ENCODE results near the gene DTYMK.

Gene DTYMK

DNA sequence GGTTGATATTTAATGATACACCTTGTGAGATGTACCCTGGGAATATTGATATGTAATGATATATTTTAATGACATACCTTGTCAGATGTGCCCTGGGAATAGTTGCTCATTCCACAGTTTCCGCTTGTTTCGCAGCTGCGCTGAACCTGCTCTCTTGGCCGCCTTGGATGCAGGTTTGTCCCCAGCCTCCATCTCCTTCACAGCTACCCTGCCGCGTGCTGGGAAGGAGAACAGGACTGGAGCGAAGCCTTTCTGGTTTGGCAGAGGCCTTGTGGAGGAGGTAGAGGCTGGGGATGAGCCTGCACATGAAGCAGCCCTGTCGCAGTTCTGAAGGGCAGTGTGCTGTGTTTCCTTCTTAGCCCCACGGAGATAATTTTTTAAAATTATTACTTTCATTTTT, 34.5 kb downstream of the DTYMK start:
- in situ Hi-C loops (cut with MboI; ENCODE audit: low sequenced_read_pairs): no loop called here

DNA sequence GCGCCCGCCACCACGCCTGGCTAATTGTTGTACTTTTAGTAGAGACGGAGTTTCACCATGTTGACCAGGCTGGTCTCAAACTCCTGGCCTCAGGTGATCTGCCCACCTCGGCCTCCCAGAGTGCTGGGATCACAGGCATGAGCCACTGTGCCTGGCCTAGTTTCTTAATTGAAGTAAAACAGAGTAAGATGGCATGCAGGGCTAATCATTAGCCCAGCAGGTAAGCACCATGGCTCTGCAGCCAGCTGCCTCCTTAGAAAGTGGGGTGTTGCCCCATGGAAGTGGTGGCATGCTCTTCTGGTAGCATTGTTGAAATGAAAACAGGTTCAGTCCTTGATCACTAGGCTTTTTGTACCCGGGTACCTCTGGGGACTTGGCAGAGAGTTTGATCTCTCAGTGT, 36.7 kb downstream of the DTYMK start:
- in situ Hi-C loops (cut with MboI; ENCODE audit: low sequenced_read_pairs): no loop called here

DNA sequence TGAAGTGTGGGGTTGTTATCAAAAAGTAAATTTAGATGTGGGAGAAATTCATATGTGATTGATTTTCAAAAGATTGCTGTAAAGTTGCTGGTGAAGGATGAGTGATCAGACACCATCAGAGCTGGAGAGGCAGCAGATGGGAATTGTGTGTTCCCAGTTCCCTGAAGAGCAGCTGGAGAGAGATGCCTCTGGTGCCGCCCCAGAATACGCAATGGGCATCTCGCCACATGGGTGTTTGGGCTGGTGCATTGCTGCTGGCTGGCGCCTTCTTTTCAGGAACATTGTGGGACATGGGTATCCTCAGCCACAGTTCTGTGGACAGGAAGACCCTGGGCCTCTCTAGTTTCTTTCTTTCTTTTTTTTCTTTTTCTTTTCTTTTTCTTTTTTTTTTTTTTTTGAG, 37.2 kb downstream of the DTYMK start:
- in situ Hi-C loops (cut with MboI; ENCODE audit: low sequenced_read_pairs): no loop called here

DNA sequence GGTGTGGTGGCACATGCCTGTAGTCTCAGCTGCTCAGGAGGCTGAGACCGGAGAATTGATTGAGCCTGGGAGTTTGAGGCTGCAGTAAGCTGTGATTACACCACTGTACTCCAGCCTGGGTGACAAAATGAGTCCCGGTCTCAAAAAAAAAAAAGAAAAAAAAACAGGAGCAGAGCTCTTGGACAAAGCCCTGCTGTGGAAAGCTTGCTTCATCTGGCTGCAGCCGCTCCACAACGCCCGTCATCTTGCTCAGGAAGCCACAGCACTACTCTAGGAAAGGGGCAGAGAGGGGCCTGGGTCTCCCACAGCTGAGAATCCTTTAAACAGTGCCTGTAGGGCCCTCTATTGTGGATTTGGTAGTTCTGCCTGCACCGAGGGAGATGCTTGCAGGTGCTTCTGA, 38.2 kb downstream of the DTYMK start:
- in situ Hi-C loops (cut with MboI; ENCODE audit: low sequenced_read_pairs): no loop called here

DNA sequence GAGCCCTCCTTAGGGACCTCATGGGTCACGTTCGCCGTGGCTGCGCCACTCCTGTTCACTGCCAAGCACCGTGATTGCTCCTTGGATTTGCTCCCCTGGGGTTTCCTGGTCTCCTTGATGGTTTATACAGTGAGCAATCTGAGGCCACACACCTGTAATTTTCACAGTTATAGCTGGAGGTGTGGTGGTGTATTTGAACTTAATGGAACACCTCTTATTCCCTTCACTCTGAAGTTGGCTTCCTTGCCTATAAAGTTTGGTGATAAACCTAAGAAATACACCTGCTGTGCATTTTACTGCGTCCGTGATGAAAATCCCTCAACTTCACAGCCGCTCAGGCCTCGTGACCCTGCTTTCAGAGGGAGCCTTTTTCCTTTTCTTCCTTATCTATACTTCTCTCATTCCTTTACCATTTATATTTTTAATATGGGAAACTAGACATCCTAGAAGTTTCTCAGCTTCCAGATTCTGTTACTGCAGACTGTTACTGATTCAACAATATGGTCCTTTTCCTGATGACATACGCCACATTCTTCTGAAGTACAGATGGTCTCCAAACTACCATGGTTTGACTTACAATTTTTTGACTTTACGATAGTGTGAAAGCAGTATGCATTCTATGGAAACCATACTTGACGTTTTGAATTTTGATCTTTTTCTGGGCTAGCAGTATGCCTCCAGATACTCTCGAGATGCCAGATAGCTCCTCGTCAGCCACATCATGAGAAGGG, 40.5 kb downstream of the DTYMK start:
- in situ Hi-C loops (cut with MboI; ENCODE audit: low sequenced_read_pairs): no loop called here

DNA sequence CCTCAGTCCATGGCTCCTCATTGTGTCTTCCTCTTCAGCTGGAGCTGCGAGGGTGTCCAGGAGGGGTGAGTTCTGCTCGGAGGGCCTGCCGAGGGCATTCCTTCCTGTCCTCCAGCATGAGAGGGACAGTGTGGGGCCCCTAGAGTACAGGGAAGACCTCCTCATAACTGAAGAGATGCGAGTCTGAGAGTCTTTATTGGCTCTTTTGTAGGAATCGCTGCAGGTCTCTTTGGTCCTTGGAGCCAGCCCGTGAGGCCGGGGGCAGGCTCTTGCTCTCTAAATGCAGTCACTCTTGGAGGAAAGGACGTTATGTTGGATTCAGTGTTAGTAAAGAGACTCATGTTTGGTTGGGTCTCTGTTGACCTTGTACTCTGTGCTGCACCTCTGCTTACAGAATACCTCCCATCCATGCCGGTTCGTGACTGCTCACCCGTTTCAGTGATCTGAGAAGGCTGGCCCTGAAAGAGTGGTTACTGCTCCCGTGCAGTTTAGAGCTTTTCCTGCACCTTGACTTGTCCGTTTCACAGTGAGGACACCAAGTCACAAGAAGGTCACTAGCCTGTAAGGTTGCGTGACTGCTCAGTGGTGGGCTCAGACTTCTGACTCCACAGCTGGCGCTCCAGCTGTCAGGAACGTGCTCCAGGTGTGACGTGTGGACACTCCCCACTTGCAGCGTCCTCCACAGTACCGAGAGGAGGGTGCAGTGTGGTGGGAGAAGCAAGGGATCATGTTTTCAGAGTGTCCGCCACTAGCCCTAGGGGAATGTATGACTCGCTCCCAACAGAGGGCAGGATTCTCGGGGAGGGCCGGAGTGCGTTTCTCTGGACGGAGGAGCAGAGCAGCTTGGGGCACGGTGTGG, 41.3 kb downstream of the DTYMK start:
- in situ Hi-C loops (cut with MboI; ENCODE audit: low sequenced_read_pairs): no loop called here

DNA sequence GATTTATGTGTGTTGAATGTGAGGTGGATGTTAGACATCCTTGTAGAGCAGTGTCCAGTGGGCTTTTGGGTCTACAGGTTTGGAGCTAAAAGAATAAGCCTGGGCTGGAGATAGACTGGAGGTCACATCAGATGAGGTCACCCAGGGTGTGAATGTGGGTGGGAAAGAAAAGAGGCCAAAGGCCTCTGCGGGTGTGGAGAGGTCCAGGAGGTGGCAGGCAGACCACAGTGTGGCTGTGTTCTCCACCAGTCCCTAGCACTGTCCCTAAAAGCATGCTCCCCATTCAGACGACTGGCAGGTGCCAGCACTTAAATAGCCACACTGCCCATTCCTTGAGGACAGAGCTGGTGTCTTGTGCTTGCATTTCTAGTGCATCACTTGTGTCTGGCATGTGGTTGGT, 45.0 kb downstream of the DTYMK start:
- in situ Hi-C loops (cut with MboI; ENCODE audit: low sequenced_read_pairs): no loop called here

DNA sequence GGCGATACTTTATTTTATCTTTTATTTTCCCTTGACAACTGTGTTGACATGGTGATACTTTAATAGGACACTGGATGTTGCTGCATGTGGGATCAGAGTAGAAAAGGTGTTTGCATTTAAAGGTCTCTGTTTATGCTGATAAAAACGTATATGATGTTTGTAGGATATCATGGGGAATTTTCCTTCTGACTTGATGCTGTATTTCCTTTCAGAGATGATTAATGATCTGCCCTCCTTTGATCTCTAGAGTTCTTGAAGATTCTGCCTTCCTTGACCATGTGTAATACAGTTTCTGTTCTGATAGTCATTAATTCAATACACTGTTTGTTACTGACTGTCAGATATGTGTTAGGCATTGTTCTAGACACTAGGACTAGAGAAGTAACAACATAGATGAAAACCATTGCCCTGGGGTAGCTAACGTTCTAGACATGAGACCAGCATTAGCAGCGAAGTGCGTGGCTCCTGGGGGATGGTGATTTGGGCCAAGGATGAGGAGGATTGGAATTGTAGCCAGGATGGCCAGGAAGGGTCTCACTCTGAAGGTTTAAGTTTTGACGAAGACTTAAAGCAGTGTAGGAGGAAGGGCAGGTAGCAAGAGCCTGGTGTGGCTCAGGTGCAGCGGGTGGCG, 46.3 kb downstream of the DTYMK start:
- in situ Hi-C loops (cut with MboI; ENCODE audit: low sequenced_read_pairs): no loop called here

DNA sequence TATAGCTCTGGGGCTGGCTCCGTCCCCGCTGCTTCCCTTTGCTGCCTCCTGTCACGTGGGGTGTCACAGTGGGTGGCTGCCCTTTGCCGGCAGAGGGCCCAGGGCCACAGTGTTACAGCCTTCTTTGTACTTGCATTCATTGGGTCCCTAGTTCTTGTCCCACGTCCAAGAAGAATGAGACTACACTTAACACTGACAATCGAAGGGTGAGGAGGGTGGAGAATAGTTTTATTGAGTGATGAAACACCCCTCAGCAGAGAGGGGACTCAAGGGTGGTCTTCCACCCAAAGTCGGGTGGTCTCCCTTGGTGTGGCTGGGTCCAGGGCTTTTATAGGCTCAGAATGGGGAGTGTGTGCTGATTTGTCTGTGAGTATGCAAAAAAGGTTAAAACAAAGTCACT, 47.2 kb downstream of the DTYMK start:
- in situ Hi-C loops (cut with MboI; ENCODE audit: low sequenced_read_pairs): no loop called here

DNA sequence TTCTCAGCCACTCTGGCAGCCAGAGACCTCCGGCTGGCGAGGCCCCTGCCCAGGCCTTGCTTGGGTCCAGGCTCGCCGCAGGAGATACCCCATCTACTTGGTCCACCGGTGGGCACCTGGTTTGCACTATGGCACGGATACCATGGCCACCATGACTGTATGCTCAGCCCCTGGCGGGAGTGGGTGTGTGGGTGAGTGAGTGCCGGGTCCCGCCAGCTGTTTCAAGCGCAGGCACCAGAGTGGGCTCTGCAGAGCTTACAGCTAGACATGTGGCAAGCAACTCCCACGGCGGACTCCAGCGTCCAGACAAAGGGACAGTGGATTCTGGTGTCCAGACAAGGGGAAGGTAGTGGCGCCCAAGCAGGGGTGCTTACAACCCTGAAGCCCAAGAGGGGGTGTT, 47.7 kb downstream of the DTYMK start:
- in situ Hi-C loops (cut with MboI; ENCODE audit: low sequenced_read_pairs): no loop called here

DNA sequence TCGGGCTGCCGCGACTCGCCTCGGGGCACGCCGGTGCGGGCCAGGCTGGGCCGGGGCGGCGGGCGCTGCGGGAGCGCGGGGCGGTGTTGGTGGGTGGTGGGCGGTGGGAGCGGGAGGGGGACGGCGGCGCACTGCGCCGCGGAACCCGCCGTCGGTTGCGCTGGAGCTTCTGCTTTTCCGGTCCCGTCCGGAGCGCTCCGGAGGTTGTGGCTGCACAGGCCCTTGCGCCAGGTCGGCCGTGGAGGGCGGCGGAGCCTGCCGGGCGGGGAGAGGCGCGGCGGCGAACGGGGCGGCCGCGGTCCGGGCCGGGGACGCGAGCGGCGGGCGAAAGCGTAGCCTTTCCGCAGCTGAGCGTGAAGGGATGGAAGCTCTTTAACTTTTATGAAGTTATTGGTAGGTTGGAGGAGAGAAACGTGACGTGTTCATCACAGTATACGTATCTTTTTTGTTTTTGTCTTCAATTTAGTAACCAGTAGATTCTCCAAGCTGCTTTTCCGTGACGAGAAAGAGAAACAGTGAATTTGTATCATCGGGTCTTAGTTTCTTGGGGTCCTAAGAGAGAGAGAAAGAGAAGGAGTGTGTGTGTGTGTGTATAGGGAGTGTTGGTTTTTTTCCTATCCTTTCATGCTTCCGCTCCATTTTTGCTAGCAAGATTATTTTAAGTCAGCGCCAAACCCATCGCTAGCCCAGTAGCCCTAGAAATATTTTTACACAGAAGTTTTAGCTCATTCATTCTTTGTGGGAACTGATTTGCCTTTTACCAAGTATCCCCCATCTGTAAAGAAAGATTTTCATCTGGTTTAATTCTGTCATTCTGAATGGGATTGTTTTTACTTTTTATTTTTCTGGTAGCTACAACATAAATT, 48.6 kb downstream of the DTYMK start:
- in situ Hi-C loops (cut with MboI; ENCODE audit: low sequenced_read_pairs): no loop called here

DNA sequence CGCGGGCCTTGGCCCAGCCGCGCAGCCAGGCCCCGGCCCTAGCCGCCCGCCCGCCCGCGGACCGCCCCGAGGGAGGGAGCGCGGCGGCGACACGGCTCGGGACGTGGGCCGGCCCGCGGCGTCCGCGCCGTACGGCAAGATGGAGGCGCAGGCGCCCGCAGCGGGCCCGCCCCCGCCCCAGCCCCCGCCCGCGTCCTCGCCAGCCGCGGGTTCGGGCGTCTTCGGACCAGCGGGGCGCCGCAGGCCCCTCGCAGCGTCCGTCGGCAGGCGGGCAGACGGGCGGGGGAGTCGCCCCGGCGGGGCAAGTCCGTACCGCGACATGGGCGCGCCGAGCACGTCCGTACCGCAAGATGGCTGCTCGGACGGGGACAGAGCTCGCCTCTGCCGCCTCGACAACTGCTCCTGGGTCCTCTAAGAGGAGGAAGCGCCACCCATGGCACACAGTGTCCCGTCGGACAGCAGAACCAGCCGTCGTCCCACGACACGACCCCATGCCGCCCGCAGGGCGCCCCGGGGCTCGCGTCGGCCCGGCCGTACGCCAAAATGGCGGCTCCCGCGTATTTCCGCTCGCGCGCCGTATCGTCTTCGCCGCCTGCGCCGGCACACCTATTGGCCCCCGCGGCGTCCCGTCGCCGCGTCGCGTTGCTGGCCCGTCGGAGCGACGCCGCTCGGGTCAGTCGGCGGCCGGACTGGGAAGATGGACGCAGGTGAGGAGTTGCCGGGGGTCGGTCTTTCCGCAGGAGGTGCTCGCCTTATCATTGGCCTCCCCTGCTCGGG, 49.4 kb downstream of the DTYMK start, which contains the start of the genes ATG4B and THAP4:
ATG4B (plus strand) TSS at position 676 of the 777 bp plus-strand sequence; CDS start at position 698, 22 bp downstream.
THAP4 (minus strand) TSS at position 141 of the 777 bp plus-strand sequence. CDS start 141 bp downstream, outside the sequence.
- in situ Hi-C loops (cut with MboI; ENCODE audit: low sequenced_read_pairs): no loop called here

DNA sequence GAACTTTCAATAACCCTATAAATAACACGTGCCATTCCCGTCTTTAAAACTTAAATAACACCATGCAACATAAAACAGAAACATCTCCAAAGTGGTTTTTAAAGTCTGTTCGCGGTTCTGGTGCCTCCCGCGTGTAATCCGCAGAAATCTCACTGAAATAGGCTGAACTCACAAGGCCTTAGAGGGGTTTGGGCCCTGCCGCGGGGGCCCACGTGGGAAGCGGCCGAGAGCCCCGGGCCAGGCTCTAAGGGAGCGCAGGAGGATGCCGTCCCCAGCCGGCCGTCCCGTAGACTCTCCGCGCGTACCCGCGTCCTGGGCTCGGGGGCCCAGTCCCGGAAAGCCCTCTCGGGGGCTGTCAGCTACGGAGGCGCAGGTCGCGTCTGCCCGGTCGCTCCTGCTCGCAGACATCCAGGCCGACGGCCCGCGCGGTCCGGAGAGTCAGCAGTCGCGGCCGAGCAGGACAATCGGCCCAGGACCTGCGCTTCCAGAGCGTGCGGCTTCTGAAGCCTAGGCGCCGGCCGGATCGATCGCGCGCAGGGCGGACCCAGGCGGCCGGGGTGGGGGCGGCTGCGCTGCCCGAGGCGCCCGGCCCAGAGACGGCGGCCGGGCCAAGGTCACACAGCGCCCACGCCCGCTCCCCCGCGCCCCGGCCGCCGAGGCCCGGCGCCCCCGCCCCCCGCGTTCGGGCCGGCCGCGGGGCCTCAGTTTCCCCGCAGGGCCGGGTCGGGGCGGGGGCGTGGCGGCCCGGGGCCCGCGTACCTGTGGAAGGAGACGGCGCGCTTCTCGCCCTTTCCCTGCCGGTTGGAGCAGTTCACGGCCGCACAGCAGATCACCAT, 50.2 kb downstream of the DTYMK start:
- in situ Hi-C loops (cut with MboI; ENCODE audit: low sequenced_read_pairs): no loop called here

DNA sequence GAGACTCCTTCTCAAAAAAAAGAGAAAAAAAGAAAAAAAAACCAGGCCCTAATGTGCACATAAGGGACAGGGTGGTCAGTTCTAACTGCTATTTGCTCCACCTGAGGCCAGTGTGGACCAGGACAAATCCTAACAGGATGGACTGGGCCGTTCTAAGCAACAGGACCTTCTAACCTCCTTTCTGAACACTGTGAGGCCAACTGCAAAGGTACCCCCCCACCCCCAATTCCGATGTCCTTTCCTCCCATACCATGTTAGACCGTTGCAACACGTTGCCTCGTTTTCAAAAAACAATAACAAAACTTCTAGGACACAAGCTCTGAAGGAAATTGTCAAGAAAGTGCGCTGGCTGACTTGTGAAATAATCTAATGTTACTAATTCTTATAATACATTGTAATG, 50.9 kb downstream of the DTYMK start:
- in situ Hi-C loops (cut with MboI; ENCODE audit: low sequenced_read_pairs): no loop called here

DNA sequence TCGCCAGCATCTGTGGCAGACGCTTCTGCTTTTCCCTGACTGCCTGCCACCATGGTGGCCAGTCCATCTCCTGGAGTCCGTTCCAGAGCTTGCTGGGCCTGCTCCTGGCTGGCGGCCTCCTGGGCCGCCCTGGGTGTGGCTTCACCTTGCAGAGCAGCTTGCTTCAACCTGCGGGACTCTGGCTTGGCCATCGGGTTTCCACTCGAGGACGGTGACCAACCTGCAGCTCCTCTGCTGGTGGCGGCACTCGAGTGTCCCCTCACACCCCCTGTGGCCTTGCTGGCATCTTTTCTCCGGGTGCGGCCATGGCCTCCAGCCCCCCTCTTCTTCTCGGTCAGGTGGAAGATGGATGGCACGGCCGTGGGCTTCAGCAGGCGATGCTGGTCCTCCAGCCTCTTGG, 53.1 kb downstream of the DTYMK start:
- in situ Hi-C loops (cut with MboI; ENCODE audit: low sequenced_read_pairs): no loop called here

DNA sequence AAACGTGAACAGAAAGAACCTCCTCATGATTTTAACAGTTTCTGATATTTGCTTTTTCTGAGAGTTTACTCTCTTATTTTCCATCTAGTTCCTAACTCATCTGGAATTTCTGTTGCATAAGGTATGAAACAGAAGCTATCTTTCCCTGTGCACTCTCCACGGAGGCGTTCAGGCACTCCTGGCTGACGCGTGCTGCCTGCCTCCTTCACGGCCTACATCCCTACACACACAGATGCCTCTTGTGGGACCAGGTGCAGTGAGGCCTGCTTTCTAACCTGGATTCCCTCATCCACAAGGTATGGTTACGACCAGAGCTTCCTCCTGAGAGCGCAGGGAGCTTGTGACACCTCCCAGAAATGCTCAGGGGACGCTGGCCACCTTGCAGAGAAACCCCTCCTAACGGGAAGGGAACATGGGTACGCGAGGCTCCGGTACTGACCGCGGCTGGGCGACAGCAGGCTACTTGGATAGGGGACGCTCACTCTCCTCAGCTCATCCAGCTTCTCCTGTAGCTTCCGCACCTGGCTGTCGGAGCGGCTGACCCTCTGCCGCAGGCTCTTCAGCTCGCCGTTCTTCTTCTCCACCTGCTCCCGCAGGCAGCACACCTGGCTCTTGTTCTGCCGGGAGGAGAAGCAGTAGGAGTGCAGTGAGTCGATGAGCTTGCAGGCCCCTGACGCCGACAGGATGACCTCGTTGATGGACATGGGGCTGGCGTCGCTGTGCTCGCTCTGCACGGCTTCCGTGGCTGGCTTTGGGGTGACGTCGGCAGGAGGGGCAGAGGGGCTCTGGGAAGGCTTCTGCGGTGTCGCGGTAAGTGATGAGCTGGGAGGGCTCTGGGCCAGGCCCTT, 53.9 kb downstream of the DTYMK start:
- in situ Hi-C loops (cut with MboI; ENCODE audit: low sequenced_read_pairs): no loop called here

DNA sequence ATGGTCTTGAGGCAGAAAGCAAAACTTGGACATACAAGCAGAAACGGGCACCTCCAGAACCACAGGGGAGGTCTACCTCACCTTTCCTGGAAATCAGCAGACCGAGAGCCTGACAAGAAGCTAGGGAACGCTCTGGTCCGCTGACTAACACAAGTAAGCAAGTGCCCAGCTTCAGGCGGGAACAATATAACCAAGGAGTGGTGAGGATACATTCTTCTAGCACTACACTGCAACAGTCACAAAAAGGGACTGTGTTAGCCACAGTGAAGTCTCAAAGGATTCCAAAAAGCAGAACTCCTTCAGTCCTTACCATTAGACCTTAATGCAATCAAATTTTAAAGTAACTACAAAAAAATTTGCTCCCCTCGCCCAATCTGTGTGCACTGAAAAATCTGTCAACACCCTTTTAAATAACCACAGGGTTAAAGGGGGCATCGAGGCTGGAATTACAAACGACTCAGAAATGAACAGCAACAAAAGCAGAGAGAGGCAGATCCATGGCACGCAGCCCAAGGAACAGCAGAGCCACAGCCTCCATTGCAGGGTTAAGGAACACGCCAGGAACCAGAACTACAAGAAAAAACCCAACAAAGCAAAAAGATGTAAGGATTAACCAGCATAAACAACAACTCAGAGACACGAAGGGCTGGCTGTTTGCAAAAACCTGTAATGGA, 56.7 kb downstream of the DTYMK start:
- in situ Hi-C loops (cut with MboI; ENCODE audit: low sequenced_read_pairs): no loop called here

DNA sequence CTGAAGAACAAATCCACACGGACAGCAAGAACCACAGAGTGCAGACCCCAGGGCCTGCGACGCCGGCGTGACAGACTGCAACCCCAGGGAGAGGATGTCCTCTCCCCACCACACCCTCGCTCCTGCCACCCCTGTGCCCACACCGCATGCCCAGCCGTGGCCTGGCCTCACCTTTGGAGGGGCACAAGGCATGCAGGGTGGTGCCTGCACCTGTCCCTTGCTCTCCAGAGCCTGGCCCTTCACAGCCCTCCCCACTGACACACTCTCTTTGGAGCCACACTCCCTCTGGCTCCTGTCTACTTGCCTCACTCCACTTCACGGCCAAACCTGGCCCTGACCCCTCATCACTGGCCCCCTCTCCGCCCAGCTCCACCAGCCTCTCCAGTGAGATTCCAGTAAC, 58.9 kb downstream of the DTYMK start:
- in situ Hi-C loops (cut with MboI; ENCODE audit: low sequenced_read_pairs): no loop called here
